CD4-positive, alpha-beta memory T cell (primary cell): ENCODE data around the gene CDH18. TPM values are rescaled to one million over a fixed set of nuclear protein-coding genes. Genes with fewer than 3 reads are reported as not detected.

Source experiments
- CTCF ChIA-PET: fragments of 350-600 bp; sonication (Branson Sonifier 250); formaldehyde crosslinking; loops from one replicate; lab custom pipeline; 2021; ENCODE audit warnings: inconsistent platforms; ENCODE audit not compliant: partially characterized antibody; lab: Charles Lee
- POLR2A ChIA-PET: fragments of 350-600 bp; sonication (Branson Sonifier 250); formaldehyde crosslinking; loops from one replicate; lab custom pipeline; 2021; ENCODE audit not compliant: partially characterized antibody; lab: Charles Lee
- DNase-seq, 5 donors: peaks; one replicate each; pipeline versions ENCODE4 v3.0.0 to v3.0.0-alpha.2; 2020 to 2022; ENCODE audit warnings: mixed read lengths in 1 of 5
- H3K27ac ChIP-seq: one replicate; pipeline ENCODE4 v1.7.0; 2013; ENCODE audit warnings: low read depth, low read length
- H3K27me3 ChIP-seq: 2 replicates; pipeline ENCODE4 v1.7.0; 2013; ENCODE audit warnings: mild to moderate bottlenecking, low read length, moderate library complexity; ENCODE audit not compliant: insufficient read depth
- H3K36me3 ChIP-seq: 2 replicates; pipeline ENCODE4 v1.7.0; 2013; ENCODE audit warnings: mild to moderate bottlenecking, low read length, moderate library complexity; ENCODE audit not compliant: insufficient read depth
- H3K4me1 ChIP-seq: 2 replicates; pipeline ENCODE4 v1.7.0; 2013; ENCODE audit warnings: mild to moderate bottlenecking, low read length, moderate library complexity; ENCODE audit not compliant: insufficient read depth
- H3K4me3 ChIP-seq, 2 donors: one replicate each; pipeline ENCODE4 v1.7.0; 2013; ENCODE audit warnings: low read length in 2 of 2, mild to moderate bottlenecking in 1 of 2
- H3K9me3 ChIP-seq, 2 donors: one replicate each; pipeline ENCODE4 v1.7.0; 2013; ENCODE audit warnings: low read length in 2 of 2, control low read depth in 1 of 2; ENCODE audit not compliant: control insufficient read depth in 1 of 2
- H3K27ac Mint-ChIP-seq, 7 donors: one replicate each; pipeline ENCODE4 v1.8.0; 2020 to 2021; ENCODE audit warnings: mixed read lengths in 7 of 7, mild to moderate bottlenecking in 6 of 7, inconsistent platforms in 3 of 7, moderate library complexity in 3 of 7
- H3K27me3 Mint-ChIP-seq, 2 donors: one replicate each; pipeline ENCODE4 v1.8.0; 2020 to 2021; ENCODE audit warnings: mixed read lengths in 2 of 2
- H3K36me3 Mint-ChIP-seq, 2 donors: one replicate each; pipeline ENCODE4 v1.8.0; 2020 to 2021; ENCODE audit warnings: mixed read lengths in 2 of 2, inconsistent platforms in 1 of 2, mild to moderate bottlenecking in 1 of 2
- H3K4me1 Mint-ChIP-seq, 4 donors: one replicate each; pipeline ENCODE4 v1.8.0; 2020 to 2021; ENCODE audit warnings: mixed read lengths in 4 of 4, mild to moderate bottlenecking in 1 of 4
- H3K4me3 Mint-ChIP-seq, 8 donors: one replicate each; pipeline ENCODE4 v1.8.0; 2020 to 2021; ENCODE audit warnings: mixed read lengths in 8 of 8, mild to moderate bottlenecking in 7 of 8, moderate library complexity in 6 of 8, inconsistent platforms in 3 of 8
- H3K9me3 Mint-ChIP-seq, 8 donors: one replicate each; pipeline ENCODE4 v1.8.0; 2020 to 2021; ENCODE audit warnings: mixed read lengths in 8 of 8, mild to moderate bottlenecking in 5 of 8, inconsistent platforms in 3 of 8, moderate library complexity in 1 of 8
- intact Hi-C: fragments of 100-400 bp; cut with micrococcal nuclease; formaldehyde crosslinking; loops from one replicate; pipeline ENCODE4 v1.15.1; 2023
- polyA plus RNA-seq, 2 donors: library from polyadenylated mRNA; unstranded; fragments of 300-500 nt; fragmentation: Illumina TruSeq; gene quantifications; one replicate each; pipeline ENCODE4 v1.2.3, GENCODE V29; 2021
- total RNA-seq, 2 experiments: library from RNA; stranded (reverse); gene quantifications; one replicate each; pipeline ENCODE4 v1.2.3, GENCODE V29; 2021

Gene CDH18
- total and polyA plus RNA-seq, 4 experiments from 2014 or later, result not detected

DNA sequence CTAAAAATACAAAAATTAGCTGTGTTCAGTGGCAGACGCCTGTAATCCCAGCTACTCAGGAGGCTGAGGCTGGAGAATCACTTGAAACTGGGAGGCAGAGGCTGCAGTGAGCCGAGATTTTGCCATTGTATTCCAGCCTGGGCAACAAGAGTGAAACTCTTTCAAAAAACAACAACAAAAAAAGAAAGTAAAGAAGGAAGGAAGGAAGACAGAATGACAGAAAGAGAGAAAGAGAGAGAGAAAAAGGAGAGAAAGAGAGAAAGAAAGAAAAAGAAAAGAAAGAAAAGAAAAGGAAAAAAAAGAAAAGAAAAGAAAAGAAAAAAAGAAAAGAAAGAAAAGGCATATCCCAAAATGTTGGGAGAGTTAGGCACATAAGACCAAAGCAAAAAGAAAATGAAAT is 278.6 kb downstream of the CDH18 start:
- H3K4me1 Mint-ChIP-seq, result no peaks in the 10 kb centered on the region
- intact Hi-C loops, result no loop called here
- POLR2A ChIA-PET, result no interaction called here

DNA sequence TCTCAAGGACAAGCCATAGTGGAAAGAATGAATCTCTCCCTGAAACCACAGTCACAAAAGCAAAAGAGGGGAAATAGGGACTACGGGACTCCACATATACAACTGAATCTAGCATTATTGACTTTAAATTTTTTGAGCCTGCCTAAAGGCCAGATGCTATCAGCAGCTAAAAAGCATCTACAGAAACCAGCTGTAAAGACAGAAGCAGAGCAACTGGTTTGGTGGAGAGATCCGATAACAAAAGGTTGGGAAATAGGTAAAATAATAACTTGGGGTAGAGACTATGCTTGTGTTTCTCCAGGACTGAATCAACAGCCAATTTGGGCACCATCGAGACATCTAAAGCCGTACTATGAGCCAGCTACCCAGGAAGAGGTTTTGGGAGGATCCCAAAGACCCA is 281.2 kb downstream of the CDH18 start:
- Mint-ChIP-seq H3K27me3 (no peaks in the 10 kb centered on the region), H3K36me3 (no peaks in the 10 kb centered on the region), H3K4me3 (no peak overlapping the region), H3K4me1 (no peaks in the 10 kb centered on the region), H3K27ac (no peak overlapping the region), H3K9me3 (peaks cover 3 to 26% (median 11%) of the 10 kb centered on the region in 8 donors)
- no peak overlapping the region for H3K27ac ChIP-seq
- ChIA-PET CTCF (no interaction called here), POLR2A (no interaction called here)
- no peak for DNase-seq
- no peaks in the 10 kb centered on the region for H3K36me3 ChIP-seq
- H3K4me3 ChIP-seq, result no peak overlapping the region
- H3K4me1 ChIP-seq, result no peaks in the 10 kb centered on the region
- H3K27me3 ChIP-seq, result no peaks in the 10 kb centered on the region
- H3K9me3 ChIP-seq, result no peaks in the 10 kb centered on the region
- intact Hi-C loops, result no loop called here

More for the DNA sequence above, 278.6 kb downstream of the CDH18 start:
- H3K27ac ChIP-seq, result no peak overlapping the region
- DNase-seq, result no peak
- no peaks in the 10 kb centered on the region for H3K27me3 ChIP-seq
- H3K27ac Mint-ChIP-seq, result no peak overlapping the region
- CTCF ChIA-PET, result no interaction called here
- no peaks in the 10 kb centered on the region for H3K27me3 Mint-ChIP-seq
- H3K4me3 Mint-ChIP-seq, result no peak overlapping the region
- no peaks in the 10 kb centered on the region for H3K36me3 ChIP-seq
- H3K4me1 ChIP-seq, result no peaks in the 10 kb centered on the region
- H3K9me3 Mint-ChIP-seq, result peaks cover 0 to 14% (median 8%) of the 10 kb centered on the region in 8 donors
- no peaks in the 10 kb centered on the region for H3K9me3 ChIP-seq
- no peak overlapping the region for H3K4me3 ChIP-seq
- no peaks in the 10 kb centered on the region for H3K36me3 Mint-ChIP-seq

DNA sequence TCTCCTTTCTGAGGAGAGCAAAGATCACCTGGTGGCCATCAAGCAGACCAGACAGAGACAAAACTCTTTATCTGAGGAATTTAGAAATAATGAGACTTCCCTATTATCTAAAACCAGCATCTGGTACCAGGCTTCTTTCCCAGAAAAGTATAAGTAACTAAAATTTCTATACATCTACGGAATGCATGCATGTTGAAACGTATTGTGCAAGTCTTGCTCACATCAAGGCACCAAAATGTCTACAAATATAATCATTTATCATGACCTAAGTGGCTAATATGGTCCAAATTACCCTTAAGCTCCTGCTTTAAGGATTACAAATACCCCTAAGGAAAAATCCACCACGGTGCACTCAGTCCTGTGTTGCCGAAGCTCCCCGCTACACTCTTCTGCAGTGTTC is 286.3 kb downstream of the CDH18 start:
- CTCF ChIA-PET, result no interaction called here
- Mint-ChIP-seq H3K4me1 (no peaks in the 10 kb centered on the region), H3K4me3 (no peak overlapping the region), H3K9me3 (peaks cover 3 to 24% (median 7%) of the 10 kb centered on the region in 8 donors), H3K27ac (no peak overlapping the region), H3K27me3 (no peaks in the 10 kb centered on the region), H3K36me3 (no peaks in the 10 kb centered on the region)
- intact Hi-C loops, result no loop called here
- DNase-seq, result no peak
- no peak overlapping the region for H3K27ac ChIP-seq
- no peaks in the 10 kb centered on the region for H3K4me1 ChIP-seq
- POLR2A ChIA-PET, result no interaction called here
- no peaks in the 10 kb centered on the region for H3K9me3 ChIP-seq
- H3K36me3 ChIP-seq, result no peaks in the 10 kb centered on the region
- no peak overlapping the region for H3K4me3 ChIP-seq
- no peaks in the 10 kb centered on the region for H3K27me3 ChIP-seq

GRCh38 chr5:19694949-19695611 is 292.9 kb downstream of the CDH18 start:
- H3K27me3 Mint-ChIP-seq, result no peaks in the 10 kb centered on the region
- no peaks in the 10 kb centered on the region for H3K4me1 Mint-ChIP-seq
- Histone ChIP-seq H3K4me3 (no peak overlapping the region), H3K36me3 (no peaks in the 10 kb centered on the region), H3K9me3 (no peaks in the 10 kb centered on the region), H3K27ac (no peak overlapping the region), H3K27me3 (no peaks in the 10 kb centered on the region), H3K4me1 (no peaks in the 10 kb centered on the region)
- no peak for DNase-seq
- H3K9me3 Mint-ChIP-seq, result peaks cover 0 to 8% (median 0%) of the 10 kb centered on the region in 8 donors
- no peak overlapping the region for H3K4me3 Mint-ChIP-seq
- no peak overlapping the region for H3K27ac Mint-ChIP-seq
- ChIA-PET CTCF (no interaction called here), POLR2A (no interaction called here)
- intact Hi-C loops, result no loop called here
- H3K36me3 Mint-ChIP-seq, result no peaks in the 10 kb centered on the region

DNA sequence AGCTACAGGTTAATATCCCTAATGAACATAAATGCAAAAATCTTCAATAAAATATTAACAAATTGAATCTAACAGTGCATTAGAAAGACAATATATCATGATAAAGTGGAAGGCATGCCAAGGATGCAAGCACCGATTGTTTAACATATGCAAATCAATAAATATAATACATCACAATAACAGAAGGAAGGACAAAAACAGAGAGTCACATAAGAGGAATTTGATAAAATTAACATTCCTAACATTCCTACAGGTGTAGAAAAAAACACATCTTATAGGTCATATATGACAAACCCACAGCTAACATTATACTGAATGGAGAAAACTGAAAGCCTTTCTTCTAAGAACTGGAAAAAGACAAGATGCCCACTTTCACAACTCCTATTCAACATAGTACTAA is 297.0 kb downstream of the CDH18 start:
- intact Hi-C loops, result no loop called here
- no peaks in the 10 kb centered on the region for H3K4me1 Mint-ChIP-seq
- H3K27me3 ChIP-seq, result no peaks in the 10 kb centered on the region
- DNase-seq, result no peak
- no peak overlapping the region for H3K27ac ChIP-seq
- CTCF ChIA-PET, result no interaction called here
- H3K4me3 ChIP-seq, result no peak overlapping the region
- no peaks in the 10 kb centered on the region for H3K27me3 Mint-ChIP-seq
- no peaks in the 10 kb centered on the region for H3K36me3 Mint-ChIP-seq
- H3K4me3 Mint-ChIP-seq, result no peak overlapping the region
- H3K9me3 Mint-ChIP-seq, result peaks cover 0 to 20% (median 5%) of the 10 kb centered on the region in 8 donors
- H3K4me1 ChIP-seq, result no peaks in the 10 kb centered on the region
- H3K27ac Mint-ChIP-seq, result no peak overlapping the region
- no peaks in the 10 kb centered on the region for H3K9me3 ChIP-seq
- POLR2A ChIA-PET, result no interaction called here
- H3K36me3 ChIP-seq, result no peaks in the 10 kb centered on the region

- Mint-ChIP-seq H3K36me3 (no peaks in the 10 kb centered on the region), H3K4me3 (no peak overlapping the region), H3K4me1 (no peaks in the 10 kb centered on the region), H3K9me3 (peaks cover 2 to 22% (median 8%) of the 10 kb centered on the region in 8 donors), H3K27ac (no peak overlapping the region), H3K27me3 (no peaks in the 10 kb centered on the region)
- CTCF ChIA-PET, result no interaction called here
- Histone ChIP-seq H3K9me3 (peaks cover 0 to 7% of the 10 kb centered on the region in 2 donors), H3K36me3 (no peaks in the 10 kb centered on the region), H3K4me3 (no peak overlapping the region), H3K27ac (no peak overlapping the region), H3K27me3 (no peaks in the 10 kb centered on the region), H3K4me1 (no peaks in the 10 kb centered on the region)
- POLR2A ChIA-PET, result no interaction called here
- intact Hi-C loops, result no loop called here
- no peak for DNase-seq
These were observed 302.5 kb downstream of the CDH18 start for GRCh38 chr5:19685473-19685872.

- ChIA-PET CTCF (no interaction called here), POLR2A (no interaction called here)
- no peaks in the 10 kb centered on the region for H3K36me3 Mint-ChIP-seq
- Histone ChIP-seq H3K9me3 (no peaks in the 10 kb centered on the region), H3K4me1 (no peaks in the 10 kb centered on the region), H3K27ac (no peak overlapping the region), H3K36me3 (no peaks in the 10 kb centered on the region), H3K27me3 (no peaks in the 10 kb centered on the region), H3K4me3 (no peak overlapping the region)
- H3K4me1 Mint-ChIP-seq, result no peaks in the 10 kb centered on the region
- intact Hi-C loops, result no loop called here
- DNase-seq, result no peak
- H3K4me3 Mint-ChIP-seq, result no peak overlapping the region
- no peak overlapping the region for H3K27ac Mint-ChIP-seq
- H3K9me3 Mint-ChIP-seq, result peaks cover 0 to 41% (median 13%) of the 10 kb centered on the region in 8 donors
- H3K27me3 Mint-ChIP-seq, result no peaks in the 10 kb centered on the region
These were observed 311.1 kb downstream of the CDH18 start for GRCh38 chr5:19676895-19677294.
